Measurements from ENCODE around the gene BMP7.
"Not testable (repeated sequence)": the region's sequence is repeated elsewhere in the genome, so short reads cannot be mapped to it uniquely, and the experiment has no call there.

BMP7 gene

GRCh38 chr20:57264908-57265335 lies 1.5 kb downstream of the BMP7 start:
- not testable (repeated sequence) for DNase-seq

- DNase-seq = no peak
Observed at GRCh38 chr20:57263801-57264792, 2.3 kb downstream of the BMP7 start.

DNA sequence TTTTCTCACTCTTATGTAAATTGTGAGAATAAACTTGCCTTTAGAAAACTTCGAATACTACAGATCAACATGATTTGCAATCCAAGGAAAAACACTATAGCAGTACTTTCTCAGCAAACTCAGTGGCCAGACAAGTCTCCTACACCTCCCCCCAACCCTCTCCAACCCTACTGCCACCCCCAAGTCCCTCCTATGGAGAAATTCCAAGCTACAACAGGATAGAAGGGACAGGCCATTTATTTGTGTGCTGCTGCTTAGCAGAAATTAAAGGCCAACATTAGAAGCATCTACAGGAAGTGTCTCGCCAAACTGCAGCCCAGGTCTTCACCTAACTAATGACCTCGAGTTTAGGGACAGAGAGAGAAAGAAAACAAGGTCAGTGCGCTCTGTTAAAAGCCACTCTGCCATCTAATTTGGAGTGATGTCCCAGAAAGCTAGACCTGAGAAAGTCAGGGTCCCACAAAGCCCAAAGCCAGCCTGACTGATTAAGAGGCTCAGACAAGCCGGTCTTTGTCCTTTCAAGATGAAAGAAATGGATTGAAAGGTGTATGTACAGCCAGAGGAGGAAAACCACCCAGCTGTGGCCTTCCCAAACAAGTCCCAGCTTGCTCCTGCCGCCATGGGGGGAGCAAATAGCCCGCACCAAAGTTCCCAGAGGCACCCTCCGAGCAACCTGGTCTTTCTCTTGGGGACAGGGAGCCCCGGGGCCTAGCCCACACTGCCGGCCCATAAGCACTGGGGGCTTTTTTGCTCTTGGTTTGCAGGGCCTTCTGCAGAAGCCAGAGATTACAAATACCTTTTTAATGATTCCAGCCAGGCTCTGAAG lies 3.4 kb downstream of the BMP7 start:
- DNase-seq = no peak

DNA sequence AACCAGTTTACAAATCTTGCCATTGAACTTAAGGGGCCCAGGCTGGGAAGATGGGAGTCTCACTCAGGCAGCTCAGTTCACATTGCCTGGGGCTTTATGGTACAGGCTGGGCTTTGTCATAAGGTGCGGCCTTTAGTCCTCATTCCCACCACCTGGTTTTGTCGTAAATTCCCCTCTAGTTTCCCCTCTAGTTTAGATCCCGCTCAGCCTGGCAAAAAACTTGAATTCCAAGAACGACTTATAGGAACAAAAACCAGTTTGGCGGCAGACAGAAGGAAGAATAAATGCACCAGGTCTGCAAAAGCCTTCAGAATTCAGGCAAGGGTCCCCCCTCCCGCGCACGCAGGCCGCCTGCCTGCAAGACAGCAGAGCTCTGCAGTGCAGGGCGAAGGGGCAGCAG lies 4.1 kb downstream of the BMP7 start:
- DNase-seq = no peak

- DNase-seq = no peak
Observed at GRCh38 chr20:57261457-57262251, 4.8 kb downstream of the BMP7 start.

- DNase-seq = no peak
Observed at GRCh38 chr20:57260934-57261333, 5.5 kb downstream of the BMP7 start.

GRCh38 chr20:57259938-57260921 lies 6.2 kb downstream of the BMP7 start:
- DNase-seq = no peak

GRCh38 chr20:57259121-57259937 lies 7.1 kb downstream of the BMP7 start:
- DNase-seq = no peak

DNA sequence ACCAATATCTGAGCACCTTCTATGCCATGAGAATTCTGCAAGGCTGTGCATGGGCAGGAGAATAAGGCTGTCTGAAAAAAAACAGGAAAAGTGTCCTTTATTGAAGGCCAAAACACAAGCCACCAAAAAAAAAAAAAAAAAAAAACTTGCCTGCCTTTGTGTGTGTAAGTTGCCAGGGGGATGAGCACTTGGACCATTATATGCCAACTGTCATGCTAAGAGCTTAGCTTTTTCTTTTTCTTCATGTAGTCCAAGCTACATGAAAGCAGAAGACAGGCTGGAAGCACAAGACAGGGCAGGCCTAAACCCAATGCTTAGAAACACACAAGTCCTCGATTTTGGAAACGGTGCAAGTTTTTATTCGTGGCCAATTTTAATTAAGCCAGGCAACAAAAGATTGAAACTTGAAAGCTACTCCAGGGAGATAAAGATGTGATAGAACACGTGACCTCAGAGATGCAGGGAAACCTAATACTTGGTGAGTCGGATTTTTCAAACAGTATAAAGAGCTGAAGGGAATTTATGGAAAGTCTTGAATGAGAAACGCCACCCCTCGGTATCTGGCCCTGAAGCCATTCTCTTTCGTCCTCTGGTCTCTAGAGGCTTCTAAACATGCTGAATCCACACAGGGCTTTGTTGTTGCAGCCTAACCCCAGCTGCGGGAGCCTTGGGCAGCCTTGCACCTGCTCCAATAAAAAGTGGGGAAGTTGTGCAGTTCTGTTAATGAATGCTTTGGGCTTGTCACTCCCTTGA lies 8.6 kb downstream of the BMP7 start:
- no peak for DNase-seq

DNA sequence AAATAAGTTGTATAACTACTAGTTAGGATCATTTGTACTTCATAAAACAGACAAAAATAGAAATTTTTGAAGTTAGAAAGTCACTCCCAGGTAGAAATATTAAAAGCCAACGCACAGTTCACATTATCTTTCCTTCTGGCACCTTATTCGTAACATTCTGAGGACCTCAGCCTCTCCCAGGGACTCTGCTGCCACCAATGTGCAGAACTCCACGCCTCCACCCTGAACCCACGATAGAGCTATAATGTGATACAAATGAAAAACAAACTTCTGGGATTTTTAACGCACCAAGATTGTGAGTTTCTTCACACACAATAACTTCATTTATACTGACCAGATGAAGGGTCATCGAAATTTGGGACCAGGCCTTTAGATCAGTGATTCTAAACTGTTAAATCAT lies 9.5 kb downstream of the BMP7 start:
- no peak for DNase-seq

- no peak for DNase-seq
Observed at GRCh38 chr20:57256205-57256604, 10.2 kb downstream of the BMP7 start.

DNA sequence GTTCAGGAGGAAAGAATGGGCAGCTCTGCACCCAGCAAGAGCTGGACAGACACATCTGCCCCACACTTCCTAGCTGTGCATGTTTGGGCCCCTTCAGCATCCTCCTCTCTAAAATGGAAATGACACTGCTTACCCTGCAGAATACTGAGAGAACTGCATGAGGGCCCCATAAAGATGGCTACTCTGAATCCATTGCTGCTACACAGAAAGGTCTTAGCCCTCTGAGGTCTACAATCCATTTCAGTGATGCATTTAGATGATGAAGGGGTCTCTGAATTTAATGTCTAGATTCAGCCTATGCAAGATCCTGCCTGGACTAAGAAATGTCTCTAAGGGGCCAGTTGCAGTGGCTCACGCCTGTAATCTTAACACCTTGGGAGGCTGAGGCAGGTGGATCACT lies 11.3 kb downstream of the BMP7 start:
- DNase-seq = no peak

DNA sequence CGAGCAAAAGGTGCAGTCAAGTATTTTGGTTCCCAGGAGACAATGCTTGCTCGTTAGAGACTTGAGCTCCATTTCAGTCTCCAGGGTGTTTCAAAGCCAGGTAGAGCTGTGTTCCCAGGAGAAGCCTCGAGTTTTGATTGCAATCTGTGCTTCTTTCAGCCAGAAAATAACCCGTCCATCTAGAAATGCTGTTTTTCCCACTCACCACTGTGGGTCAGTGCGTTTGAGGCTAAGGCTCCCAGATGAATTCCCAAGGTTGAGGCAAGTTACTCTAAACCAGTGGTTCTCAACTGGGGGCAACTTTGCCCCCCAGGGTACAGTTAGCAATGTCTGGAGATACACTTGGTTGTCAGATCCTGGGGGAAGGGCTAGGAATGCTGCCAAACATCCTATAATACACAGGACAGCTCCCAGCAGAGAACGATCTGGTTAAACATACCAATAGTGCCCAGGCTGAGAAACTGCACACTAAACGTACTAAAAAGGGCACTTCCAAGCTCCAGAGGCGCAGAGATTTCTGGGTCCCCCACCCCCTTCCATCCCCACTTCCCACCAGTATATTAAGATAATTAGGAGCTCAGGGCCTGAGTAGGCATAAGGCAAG lies 13.8 kb downstream of the BMP7 start:
- no peak for DNase-seq

GRCh38 chr20:57251949-57252348 lies 14.5 kb downstream of the BMP7 start:
- no peak for DNase-seq

DNA sequence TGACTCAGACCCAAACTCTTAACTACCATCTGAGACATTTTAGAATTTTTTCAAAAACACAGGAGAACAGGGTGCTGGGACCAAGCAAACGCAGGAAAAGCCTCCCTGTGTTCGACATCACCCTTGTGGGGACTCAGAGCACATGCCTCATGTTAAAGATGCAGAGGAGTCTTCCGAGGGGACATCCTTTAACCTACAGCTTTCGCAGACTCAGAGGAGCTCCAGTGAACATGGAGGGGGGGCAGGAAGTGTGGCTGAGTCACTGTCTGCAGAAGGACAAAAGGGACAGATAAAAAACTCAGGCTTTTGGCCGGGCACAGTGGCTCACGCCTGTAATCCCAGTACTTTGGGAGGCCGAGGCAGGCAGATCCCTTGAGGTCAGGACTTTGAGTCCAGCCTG lies 15.1 kb downstream of the BMP7 start:
- no peak for DNase-seq

DNA sequence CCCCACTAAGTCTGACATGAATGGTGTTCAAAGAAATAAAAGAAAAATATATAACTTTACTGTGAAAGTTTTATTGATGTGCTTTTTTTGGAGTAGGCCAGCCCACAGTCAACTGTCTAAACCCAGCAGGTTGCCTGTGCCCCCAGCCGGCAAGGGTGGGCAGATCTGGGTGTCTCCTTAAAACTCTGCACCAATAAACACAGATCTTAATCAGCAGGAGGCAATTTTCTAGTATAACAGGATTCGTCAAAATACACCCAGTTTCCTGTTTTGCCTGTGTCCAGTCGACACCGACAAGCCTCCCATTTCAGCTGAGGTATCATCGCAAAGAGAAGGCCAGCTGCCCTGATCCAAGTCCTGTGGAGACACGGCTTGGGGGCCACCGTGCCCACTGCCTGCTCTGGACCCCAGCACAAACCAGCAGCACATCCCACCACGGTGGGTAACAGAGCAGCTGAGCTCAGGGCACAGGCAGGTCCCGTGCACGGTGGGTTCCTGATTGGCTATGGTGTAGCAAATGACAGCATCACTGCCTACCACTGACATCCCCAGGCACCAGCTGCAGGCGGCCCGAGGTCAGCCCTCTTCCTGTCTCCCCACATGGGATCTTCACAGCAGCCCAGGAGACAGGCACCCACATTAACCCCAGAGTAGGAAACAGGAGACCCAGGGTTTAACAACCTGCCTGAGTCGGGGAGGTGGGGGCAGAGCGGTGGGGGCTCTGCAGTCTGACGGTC lies 15.7 kb downstream of the BMP7 start:
- DNase-seq = no peak

GRCh38 chr20:57249772-57250171 lies 16.7 kb downstream of the BMP7 start:
- DNase-seq = no peak

- DNase-seq = no peak
Observed at GRCh38 chr20:57249073-57249472, 17.4 kb downstream of the BMP7 start.

All from activated CD4-positive, CD25-positive, alpha-beta regulatory T cell (primary cell).